GM23338 (cell line): ENCODE measurements around the gene TUBGCP2. TPM values are rescaled to one million over a fixed set of nuclear protein-coding genes. Genes with fewer than 3 reads are reported as not detected.

ENCODE experiments used
- ATAC-seq: fragments of 200-7000 bp; cut with Tn5 transposase; 3 replicates; pipeline ENCODE4 v1.9.1; 2020
- DNase-seq: peaks from one replicate; pipeline ENCODE4 v3.0.0-alpha.2; 2015; ENCODE audit warnings: low spot score
- H2AFZ ChIP-seq: fragments of 200-600 bp; sonication (generic); 2 replicates; pipeline ENCODE4 v1.8.0; 2016; ENCODE audit warnings: antibody characterized with exemption, mild to moderate bottlenecking, moderate library complexity
- H3F3A ChIP-seq: fragments of 200-600 bp; sonication (generic); replicated peaks from 2 replicates; pipeline ENCODE4 v1.8.0; 2017; ENCODE audit warnings: antibody characterized with exemption, mixed run types, low read depth
- H3K27ac ChIP-seq: fragments of 200-600 bp; sonication (generic); 2 replicates; pipeline ENCODE4 v1.6.1; 2016; ENCODE audit warnings: low read depth
- H3K27me3 ChIP-seq: fragments of 200-600 bp; sonication (generic); 2 replicates; pipeline ENCODE4 v1.8.0; 2016; ENCODE audit warnings: mild to moderate bottlenecking, mixed run types, moderate library complexity; ENCODE audit not compliant: insufficient read depth
- H3K36me3 ChIP-seq: fragments of 200-600 bp; sonication (generic); 2 replicates; pipeline ENCODE4 v1.8.0; 2016; ENCODE audit warnings: mild to moderate bottlenecking; ENCODE audit not compliant: insufficient read depth
- H3K4me1 ChIP-seq: fragments of 200-600 bp; sonication (generic); 2 replicates; pipeline ENCODE4 v1.8.0; 2016; ENCODE audit warnings: mild to moderate bottlenecking, moderate library complexity; ENCODE audit not compliant: insufficient read depth
- H3K4me2 ChIP-seq: fragments of 200-600 bp; sonication (generic); 2 replicates; pipeline ENCODE4 v1.7.1; 2017; ENCODE audit warnings: mixed run types
- H3K4me3 ChIP-seq: fragments of 200-600 bp; sonication (generic); 2 replicates; pipeline ENCODE4 v1.6.1; 2016; ENCODE audit warnings: mixed run types
- H3K79me2 ChIP-seq: fragments of 200-600 bp; sonication (generic); replicated peaks from 2 replicates; pipeline ENCODE4 v1.8.0; 2017; ENCODE audit warnings: mild to moderate bottlenecking; ENCODE audit not compliant: insufficient read depth
- H3K9me2 ChIP-seq: fragments of 200-600 bp; sonication (generic); 2 replicates; pipeline ENCODE4 v1.8.0; 2017; ENCODE audit not compliant: insufficient read depth
- H4K20me1 ChIP-seq: fragments of 200-600 bp; sonication (generic); replicated peaks from 2 replicates; pipeline ENCODE4 v1.8.0; 2017; ENCODE audit warnings: mild to moderate bottlenecking; ENCODE audit not compliant: insufficient read depth
- H3K27ac Mint-ChIP-seq: 2 replicates; pipeline ENCODE4 v1.8.0; 2020; ENCODE audit warnings: inconsistent platforms, mild to moderate bottlenecking, moderate library complexity, mixed read lengths
- H3K27me3 Mint-ChIP-seq: 3 replicates; pipeline ENCODE4 v1.8.0; 2022; ENCODE audit warnings: low read depth, mild to moderate bottlenecking, moderate library complexity, mixed read lengths, inconsistent platforms; ENCODE audit not compliant: insufficient read depth, poor library complexity
- H3K36me3 Mint-ChIP-seq: 3 replicates; pipeline ENCODE4 v1.8.0; 2021; ENCODE audit warnings: low read depth, mild to moderate bottlenecking, inconsistent platforms, moderate library complexity, mixed read lengths
- H3K4me1 Mint-ChIP-seq: 3 replicates; pipeline ENCODE4 v1.8.0; 2020; ENCODE audit warnings: mild to moderate bottlenecking, inconsistent platforms, mixed read lengths
- H3K4me3 Mint-ChIP-seq: 3 replicates; pipeline ENCODE4 v1.8.0; 2021; ENCODE audit warnings: moderate library complexity, mild to moderate bottlenecking, inconsistent platforms, mixed read lengths
- H3K9me3 Mint-ChIP-seq: 3 replicates; pipeline ENCODE4 v1.8.0; 2020; ENCODE audit warnings: moderate library complexity, mild to moderate bottlenecking, inconsistent platforms, mixed read lengths
- EZH2 ChIP-seq: fragments of 200-600 bp; sonication (generic); IDR thresholded peaks from one replicate; pipeline ENCODE4 v1.8.0; 2017; ENCODE audit warnings: antibody characterized with exemption, mild to moderate bottlenecking, low read depth; ENCODE audit not compliant: unreplicated experiment
- POLR2AphosphoS5 ChIP-seq: IDR thresholded peaks from 2 replicates; pipeline ENCODE4 v1.6.1; 2016; ENCODE audit warnings: antibody characterized with exemption, low read depth
- STAT1 ChIP-seq: IDR thresholded peaks from one replicate; pipeline ENCODE4 v1.6.1; 2016; ENCODE audit warnings: antibody characterized with exemption; ENCODE audit not compliant: unreplicated experiment
- polyA plus RNA-seq: library from polyadenylated mRNA; unstranded; fragments of >200 nt; fragmentation: Nextera tagmentation; extraction: Ambion mirVana; gene quantifications from 2 replicates; pipeline ENCODE4 v1.2.1, GENCODE V29; 2016
- total RNA-seq: library from RNA; depleted of rRNA; stranded (reverse); fragments of >200 nt; shearing (Covaris generic); gene quantifications from 2 replicates; pipeline ENCODE4 v1.2.3, GENCODE V29; 2014
- TF ChIP-seq, protein P1 (sequence below): fragments of 250-450 bp; sonication (Bioruptor Pico); IDR thresholded peaks from 2 replicates; pipeline ENCODE4 v1.5.0; 2020; ENCODE audit warnings: mild to moderate bottlenecking, moderate library complexity
- TF ChIP-seq, protein P2 (sequence below), 2 experiments: fragments of 200-600 bp in 1 of 2; sonication (generic) in 1 of 2; conservative IDR thresholded peaks; 2 replicates each; pipeline versions ENCODE4 v1.5.1 to v1.6.1; 2016 to 2017; ENCODE audit warnings: antibody characterized with exemption in 2 of 2, low read depth in 2 of 2, mild to moderate bottlenecking in 2 of 2, moderate library complexity in 1 of 2
- TF ChIP-seq, protein P3 (sequence below): IDR thresholded peaks from 2 replicates; pipeline ENCODE4 v1.6.1; 2016; ENCODE audit warnings: antibody characterized with exemption
- TF ChIP-seq, protein P4 (sequence below): IDR thresholded peaks from one replicate; pipeline ENCODE4 v1.6.1; 2018; ENCODE audit warnings: antibody characterized with exemption; ENCODE audit not compliant: unreplicated experiment

Gene TUBGCP2
- total and polyA plus RNA-seq, 2 experiments from 2014 or later, result 59.6 to 67.7 TPM

DNA sequence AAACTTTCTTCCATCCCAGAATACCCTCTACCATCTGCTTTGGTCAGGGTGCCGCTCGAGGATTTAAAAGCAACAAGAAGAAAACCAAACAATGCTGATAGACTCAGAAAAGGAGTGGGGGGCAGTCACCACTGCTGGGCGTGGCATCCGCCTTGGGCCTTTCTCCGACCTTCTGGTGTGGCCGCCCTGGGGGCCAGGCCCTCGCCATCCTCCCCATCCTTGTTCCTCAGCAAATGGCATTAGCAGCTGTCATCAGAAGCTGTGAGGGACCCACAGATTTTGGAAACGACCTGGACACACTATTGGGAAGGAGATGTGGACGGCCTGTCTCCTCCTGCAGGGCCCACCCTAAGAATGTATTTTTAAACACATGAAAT is 4.1 kb upstream of the TUBGCP2 start (continued):
- TF ChIP-seq, protein P1, sequence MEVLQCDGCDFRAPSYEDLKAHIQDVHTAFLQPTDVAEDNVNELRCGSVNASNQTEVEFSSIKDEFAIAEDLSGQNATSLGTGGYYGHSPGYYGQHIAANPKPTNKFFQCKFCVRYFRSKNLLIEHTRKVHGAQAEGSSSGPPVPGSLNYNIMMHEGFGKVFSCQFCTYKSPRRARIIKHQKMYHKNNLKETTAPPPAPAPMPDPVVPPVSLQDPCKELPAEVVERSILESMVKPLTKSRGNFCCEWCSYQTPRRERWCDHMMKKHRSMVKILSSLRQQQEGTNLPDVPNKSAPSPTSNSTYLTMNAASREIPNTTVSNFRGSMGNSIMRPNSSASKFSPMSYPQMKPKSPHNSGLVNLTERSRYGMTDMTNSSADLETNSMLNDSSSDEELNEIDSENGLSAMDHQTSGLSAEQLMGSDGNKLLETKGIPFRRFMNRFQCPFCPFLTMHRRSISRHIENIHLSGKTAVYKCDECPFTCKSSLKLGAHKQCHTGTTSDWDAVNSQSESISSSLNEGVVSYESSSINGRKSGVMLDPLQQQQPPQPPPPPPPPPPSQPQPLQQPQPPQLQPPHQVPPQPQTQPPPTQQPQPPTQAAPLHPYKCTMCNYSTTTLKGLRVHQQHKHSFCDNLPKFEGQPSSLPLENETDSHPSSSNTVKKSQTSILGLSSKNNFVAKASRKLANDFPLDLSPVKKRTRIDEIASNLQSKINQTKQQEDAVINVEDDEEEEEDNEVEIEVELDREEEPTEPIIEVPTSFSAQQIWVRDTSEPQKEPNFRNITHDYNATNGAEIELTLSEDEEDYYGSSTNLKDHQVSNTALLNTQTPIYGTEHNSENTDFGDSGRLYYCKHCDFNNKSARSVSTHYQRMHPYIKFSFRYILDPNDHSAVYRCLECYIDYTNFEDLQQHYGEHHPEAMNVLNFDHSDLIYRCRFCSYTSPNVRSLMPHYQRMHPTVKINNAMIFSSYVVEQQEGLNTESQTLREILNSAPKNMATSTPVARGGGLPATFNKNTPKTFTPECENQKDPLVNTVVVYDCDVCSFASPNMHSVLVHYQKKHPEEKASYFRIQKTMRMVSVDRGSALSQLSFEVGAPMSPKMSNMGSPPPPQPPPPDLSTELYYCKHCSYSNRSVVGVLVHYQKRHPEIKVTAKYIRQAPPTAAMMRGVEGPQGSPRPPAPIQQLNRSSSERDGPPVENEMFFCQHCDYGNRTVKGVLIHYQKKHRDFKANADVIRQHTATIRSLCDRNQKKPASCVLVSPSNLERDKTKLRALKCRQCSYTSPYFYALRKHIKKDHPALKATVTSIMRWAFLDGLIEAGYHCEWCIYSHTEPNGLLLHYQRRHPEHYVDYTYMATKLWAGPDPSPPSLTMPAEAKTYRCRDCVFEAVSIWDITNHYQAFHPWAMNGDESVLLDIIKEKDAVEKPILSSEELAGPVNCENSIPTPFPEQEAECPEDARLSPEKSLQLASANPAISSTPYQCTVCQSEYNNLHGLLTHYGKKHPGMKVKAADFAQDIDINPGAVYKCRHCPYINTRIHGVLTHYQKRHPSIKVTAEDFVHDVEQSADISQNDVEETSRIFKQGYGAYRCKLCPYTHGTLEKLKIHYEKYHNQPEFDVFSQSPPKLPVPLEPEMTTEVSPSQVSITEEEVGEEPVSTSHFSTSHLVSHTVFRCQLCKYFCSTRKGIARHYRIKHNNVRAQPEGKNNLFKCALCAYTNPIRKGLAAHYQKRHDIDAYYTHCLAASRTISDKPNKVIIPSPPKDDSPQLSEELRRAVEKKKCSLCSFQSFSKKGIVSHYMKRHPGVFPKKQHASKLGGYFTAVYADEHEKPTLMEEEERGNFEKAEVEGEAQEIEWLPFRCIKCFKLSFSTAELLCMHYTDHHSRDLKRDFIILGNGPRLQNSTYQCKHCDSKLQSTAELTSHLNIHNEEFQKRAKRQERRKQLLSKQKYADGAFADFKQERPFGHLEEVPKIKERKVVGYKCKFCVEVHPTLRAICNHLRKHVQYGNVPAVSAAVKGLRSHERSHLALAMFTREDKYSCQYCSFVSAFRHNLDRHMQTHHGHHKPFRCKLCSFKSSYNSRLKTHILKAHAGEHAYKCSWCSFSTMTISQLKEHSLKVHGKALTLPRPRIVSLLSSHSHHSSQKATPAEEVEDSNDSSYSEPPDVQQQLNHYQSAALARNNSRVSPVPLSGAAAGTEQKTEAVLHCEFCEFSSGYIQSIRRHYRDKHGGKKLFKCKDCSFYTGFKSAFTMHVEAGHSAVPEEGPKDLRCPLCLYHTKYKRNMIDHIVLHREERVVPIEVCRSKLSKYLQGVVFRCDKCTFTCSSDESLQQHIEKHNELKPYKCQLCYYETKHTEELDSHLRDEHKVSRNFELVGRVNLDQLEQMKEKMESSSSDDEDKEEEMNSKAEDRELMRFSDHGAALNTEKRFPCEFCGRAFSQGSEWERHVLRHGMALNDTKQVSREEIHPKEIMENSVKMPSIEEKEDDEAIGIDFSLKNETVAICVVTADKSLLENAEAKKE (CRISPR knock-in tag), result no peak

DNA sequence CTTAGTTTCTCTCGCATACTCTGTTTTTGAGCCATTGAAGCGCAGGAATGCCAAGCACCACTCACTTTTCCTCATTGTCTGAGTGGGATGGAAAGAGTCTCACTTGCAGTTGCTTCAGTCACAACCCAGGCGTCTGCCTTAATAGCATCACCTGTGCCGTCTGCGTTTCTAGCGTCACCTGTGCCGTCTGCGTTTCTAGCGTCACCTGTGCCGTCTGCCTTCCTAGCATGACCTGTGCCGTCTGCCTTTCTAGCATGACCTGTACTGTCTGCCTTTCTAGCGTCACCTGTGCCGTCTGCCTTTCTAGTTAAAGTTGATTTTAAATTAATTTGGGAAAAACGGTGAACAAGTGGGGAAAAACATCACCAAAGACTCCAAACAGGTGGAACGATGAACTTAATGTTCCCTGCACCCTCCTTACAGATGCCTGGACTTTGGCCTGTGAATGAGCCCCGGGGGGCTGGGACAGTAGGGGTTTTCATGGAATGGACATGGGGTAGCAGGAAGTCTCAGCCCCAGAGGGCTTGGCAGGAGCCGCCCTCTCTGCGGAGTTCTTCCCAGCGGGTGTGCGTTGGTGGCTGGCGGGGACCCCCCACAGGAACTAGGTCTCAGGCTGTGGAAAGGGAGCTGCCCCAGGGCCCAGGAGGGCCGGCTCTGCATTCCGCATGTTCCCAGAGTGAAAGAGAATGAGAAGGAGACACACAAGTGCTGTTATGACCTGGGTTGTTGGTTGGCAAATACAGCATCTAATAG is 3.5 kb upstream of the TUBGCP2 start:
- Histone ChIP-seq H3K36me3 (peaks cover 5% of the 10 kb centered on the region; the same call in 1 of the 2 replicates), H3K9me2 (no peaks in the 10 kb centered on the region), H2AFZ (no peak overlapping the region), H3K4me2 (no peak overlapping the region), H3K27ac (no peak overlapping the region), H3K4me1 (peaks cover 8% of the 10 kb centered on the region; the same call in 1 of the 2 replicates), H3K4me3 (no peak overlapping the region), H3K27me3 (no peaks in the 10 kb centered on the region), H3F3A (peaks cover 18% of the 10 kb centered on the region), H4K20me1 (peaks cover 7% of the 10 kb centered on the region), H3K79me2 (peaks cover 12% of the 10 kb centered on the region)
- Mint-ChIP-seq H3K27me3 (peaks cover 13% of the 10 kb centered on the region), H3K9me3 (peaks cover 2% of the 10 kb centered on the region; the same call in 2 of the 3 replicates), H3K4me3 (no peak overlapping the region), H3K36me3 (peaks cover 22% of the 10 kb centered on the region), H3K27ac (no peak overlapping the region), H3K4me1 (peaks cover under 1% of the 10 kb centered on the region)
- ATAC-seq, result no peak
- DNase-seq, result no peak
- TF ChIP-seq EZH2, result no peak
- no peak for TF ChIP-seq POLR2AphosphoS5
- TF ChIP-seq, protein P2, sequence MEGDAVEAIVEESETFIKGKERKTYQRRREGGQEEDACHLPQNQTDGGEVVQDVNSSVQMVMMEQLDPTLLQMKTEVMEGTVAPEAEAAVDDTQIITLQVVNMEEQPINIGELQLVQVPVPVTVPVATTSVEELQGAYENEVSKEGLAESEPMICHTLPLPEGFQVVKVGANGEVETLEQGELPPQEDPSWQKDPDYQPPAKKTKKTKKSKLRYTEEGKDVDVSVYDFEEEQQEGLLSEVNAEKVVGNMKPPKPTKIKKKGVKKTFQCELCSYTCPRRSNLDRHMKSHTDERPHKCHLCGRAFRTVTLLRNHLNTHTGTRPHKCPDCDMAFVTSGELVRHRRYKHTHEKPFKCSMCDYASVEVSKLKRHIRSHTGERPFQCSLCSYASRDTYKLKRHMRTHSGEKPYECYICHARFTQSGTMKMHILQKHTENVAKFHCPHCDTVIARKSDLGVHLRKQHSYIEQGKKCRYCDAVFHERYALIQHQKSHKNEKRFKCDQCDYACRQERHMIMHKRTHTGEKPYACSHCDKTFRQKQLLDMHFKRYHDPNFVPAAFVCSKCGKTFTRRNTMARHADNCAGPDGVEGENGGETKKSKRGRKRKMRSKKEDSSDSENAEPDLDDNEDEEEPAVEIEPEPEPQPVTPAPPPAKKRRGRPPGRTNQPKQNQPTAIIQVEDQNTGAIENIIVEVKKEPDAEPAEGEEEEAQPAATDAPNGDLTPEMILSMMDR (conservative IDR thresholded peaks at IDR 0.05; ENCODE audit: low read depth in 2 of 2), result no peak
- TF ChIP-seq, protein P3, sequence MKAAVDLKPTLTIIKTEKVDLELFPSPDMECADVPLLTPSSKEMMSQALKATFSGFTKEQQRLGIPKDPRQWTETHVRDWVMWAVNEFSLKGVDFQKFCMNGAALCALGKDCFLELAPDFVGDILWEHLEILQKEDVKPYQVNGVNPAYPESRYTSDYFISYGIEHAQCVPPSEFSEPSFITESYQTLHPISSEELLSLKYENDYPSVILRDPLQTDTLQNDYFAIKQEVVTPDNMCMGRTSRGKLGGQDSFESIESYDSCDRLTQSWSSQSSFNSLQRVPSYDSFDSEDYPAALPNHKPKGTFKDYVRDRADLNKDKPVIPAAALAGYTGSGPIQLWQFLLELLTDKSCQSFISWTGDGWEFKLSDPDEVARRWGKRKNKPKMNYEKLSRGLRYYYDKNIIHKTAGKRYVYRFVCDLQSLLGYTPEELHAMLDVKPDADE, result no peak
- no peak for TF ChIP-seq STAT1
- TF ChIP-seq, protein P4, sequence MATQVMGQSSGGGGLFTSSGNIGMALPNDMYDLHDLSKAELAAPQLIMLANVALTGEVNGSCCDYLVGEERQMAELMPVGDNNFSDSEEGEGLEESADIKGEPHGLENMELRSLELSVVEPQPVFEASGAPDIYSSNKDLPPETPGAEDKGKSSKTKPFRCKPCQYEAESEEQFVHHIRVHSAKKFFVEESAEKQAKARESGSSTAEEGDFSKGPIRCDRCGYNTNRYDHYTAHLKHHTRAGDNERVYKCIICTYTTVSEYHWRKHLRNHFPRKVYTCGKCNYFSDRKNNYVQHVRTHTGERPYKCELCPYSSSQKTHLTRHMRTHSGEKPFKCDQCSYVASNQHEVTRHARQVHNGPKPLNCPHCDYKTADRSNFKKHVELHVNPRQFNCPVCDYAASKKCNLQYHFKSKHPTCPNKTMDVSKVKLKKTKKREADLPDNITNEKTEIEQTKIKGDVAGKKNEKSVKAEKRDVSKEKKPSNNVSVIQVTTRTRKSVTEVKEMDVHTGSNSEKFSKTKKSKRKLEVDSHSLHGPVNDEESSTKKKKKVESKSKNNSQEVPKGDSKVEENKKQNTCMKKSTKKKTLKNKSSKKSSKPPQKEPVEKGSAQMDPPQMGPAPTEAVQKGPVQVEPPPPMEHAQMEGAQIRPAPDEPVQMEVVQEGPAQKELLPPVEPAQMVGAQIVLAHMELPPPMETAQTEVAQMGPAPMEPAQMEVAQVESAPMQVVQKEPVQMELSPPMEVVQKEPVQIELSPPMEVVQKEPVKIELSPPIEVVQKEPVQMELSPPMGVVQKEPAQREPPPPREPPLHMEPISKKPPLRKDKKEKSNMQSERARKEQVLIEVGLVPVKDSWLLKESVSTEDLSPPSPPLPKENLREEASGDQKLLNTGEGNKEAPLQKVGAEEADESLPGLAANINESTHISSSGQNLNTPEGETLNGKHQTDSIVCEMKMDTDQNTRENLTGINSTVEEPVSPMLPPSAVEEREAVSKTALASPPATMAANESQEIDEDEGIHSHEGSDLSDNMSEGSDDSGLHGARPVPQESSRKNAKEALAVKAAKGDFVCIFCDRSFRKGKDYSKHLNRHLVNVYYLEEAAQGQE, result no peak
